Right lobe of liver (tissue), 6 donors: ENCODE data around the gene CIAPIN1. TPM values are rescaled to one million over a fixed set of nuclear protein-coding genes. Genes with fewer than 3 reads are reported as not detected.
A peak's percentile ranks its signal among the peaks of the same experiment; 100 is the strongest.

Experiments
- ATAC-seq, 4 donors: fragments of 200-7000 bp; cut with Tn5 transposase; one replicate each; pipeline ENCODE4 v1.9.1; 2020; ENCODE audit warnings: mild to moderate bottlenecking in 4 of 4, moderate library complexity in 4 of 4
- DNase-seq, 3 donors: peaks; one replicate each; pipeline ENCODE4 v3.0.0-alpha.2; 2020
- H3K27ac ChIP-seq, 3 donors: fragments of 200-600 bp; one replicate each; pipeline ENCODE4 v1.8.0; 2022
- H3K27me3 ChIP-seq, 2 donors: fragments of 200-600 bp; one replicate each; pipeline ENCODE4 v1.8.0; 2022
- H3K36me3 ChIP-seq, 4 donors: fragments of 200-600 bp; sonication (generic) in 1 of 4; one replicate each; pipeline versions ENCODE4 v1.5.1 to v1.8.0; 2017 to 2022; ENCODE audit warnings: control low read depth in 1 of 4
- H3K4me1 ChIP-seq, 4 donors: fragments of 200-600 bp; sonication (generic) in 1 of 4; one replicate each; pipeline versions ENCODE4 v1.5.1 to v1.8.0; 2017 to 2022; ENCODE audit warnings: control low read depth in 1 of 4
- H3K4me3 ChIP-seq, 3 donors: fragments of 200-600 bp; one replicate each; pipeline ENCODE4 v1.8.0; 2022
- H3K9me3 ChIP-seq, 4 donors: fragments of 200-600 bp; sonication (generic) in 1 of 4; one replicate each; pipeline versions ENCODE4 v1.5.1 to v1.8.0; 2017 to 2022; ENCODE audit warnings: control low read depth in 1 of 4
- CTCF ChIP-seq, 4 donors: fragments of 200-600 bp in 3 of 4; fragments of 450-650 bp in 1 of 4; IDR thresholded peaks; one replicate each; pipeline versions ENCODE4 v1.5.1 to v1.8.0; 2016 to 2022; ENCODE audit warnings: antibody characterized with exemption in 4 of 4, mild to moderate bottlenecking in 2 of 4
- POLR2A ChIP-seq: fragments of 450-650 bp; IDR thresholded peaks from one replicate; pipeline ENCODE4 v1.6.1; 2017; ENCODE audit warnings: antibody characterized with exemption, mild to moderate bottlenecking
- WGBS: methylation state at CpG from one replicate; pipeline ENCODE4 v1.1.6; 2018; ENCODE audit warnings: low coverage, low lambda C conversion rate; ENCODE audit not compliant: insufficient coverage; ENCODE audit errors: missing lambda C conversion rate; 5-methylcytosine and 5-hydroxymethylcytosine counted together
- intact Hi-C, 2 donors: fragments of 100-400 bp; cut with DNase I; formaldehyde crosslinking; loops; one replicate each; pipeline versions ENCODE4 v1.11.2 to v1.14.1; 2022
- total RNA-seq, 6 experiments: library from RNA; depleted of rRNA in 2 of 6; stranded (reverse); fragments of >200 nt in 2 of 6; fragmentation: NEBNext Ultra II Directional in 3 of 6; extraction: Animal tissue kit (Norgen Biotek cat#: 25700) in 3 of 6; gene quantifications; one replicate each; pipeline versions ENCODE4 v1.1.0 to v1.2.4, GENCODE V29; 2016 to 2023
- donor health status: DM: no; HTN: yes; CAD: no.
- donor health status: DM: no; HTN: no; CAD: no.
- donor health status: DM: no; HTN: no; CAD: no.
- donor health status: DM: no; HTN: yes; CAD: no.
- donor health status: DM: no; HTN: yes; CAD: no.

CIAPIN1 gene
- total RNA-seq, 6 experiments from 2014 or later: 23.3 to 27.4 (median 23.9) TPM

DNA sequence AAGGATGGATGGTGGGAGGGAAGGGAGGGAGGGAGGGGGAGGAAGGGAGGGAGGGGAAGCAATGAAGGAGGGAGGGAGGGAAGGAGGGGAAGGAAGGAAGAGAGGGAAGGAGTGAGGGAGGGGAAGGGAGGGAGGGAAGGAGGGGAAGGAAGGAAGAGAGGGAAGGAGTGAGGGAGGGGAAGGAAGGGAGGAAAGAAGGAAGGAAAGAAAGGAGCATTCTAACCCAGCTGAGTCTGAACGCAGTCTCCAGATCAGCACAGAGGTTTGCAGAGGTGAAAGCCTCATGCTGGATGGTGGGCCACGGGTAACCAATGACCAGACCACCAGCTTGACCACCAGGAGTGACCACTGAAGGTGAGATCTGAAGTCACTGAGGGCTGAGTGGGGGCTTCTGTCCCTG, 24.0 kb downstream of the CIAPIN1 start:
- ATAC-seq (no peak), DNase-seq (no peak)
- Histone ChIP-seq H3K4me1 (peaks cover 0 to 9% (median 3%) of the 10 kb centered on the region in 4 donors), H3K27ac (no peak overlapping the region), H3K27me3 (no peaks in the 10 kb centered on the region), H3K4me3 (no peak overlapping the region), H3K9me3 (no peaks in the 10 kb centered on the region), H3K36me3 (peaks cover 0 to 6% (median 2%) of the 10 kb centered on the region in 4 donors)
- intact Hi-C loops: loop anchor here (5.0 to 10.0 kb wide), 2 partner anchors 92 to 94 kb away; no protein-coding TSS in a partner anchor
- TF ChIP-seq CTCF (IDR thresholded peaks at IDR 0.05) (no peak), POLR2A (no peak)
- WGBS: 58% methylated on average over 2 of the region's 2 CpGs

DNA sequence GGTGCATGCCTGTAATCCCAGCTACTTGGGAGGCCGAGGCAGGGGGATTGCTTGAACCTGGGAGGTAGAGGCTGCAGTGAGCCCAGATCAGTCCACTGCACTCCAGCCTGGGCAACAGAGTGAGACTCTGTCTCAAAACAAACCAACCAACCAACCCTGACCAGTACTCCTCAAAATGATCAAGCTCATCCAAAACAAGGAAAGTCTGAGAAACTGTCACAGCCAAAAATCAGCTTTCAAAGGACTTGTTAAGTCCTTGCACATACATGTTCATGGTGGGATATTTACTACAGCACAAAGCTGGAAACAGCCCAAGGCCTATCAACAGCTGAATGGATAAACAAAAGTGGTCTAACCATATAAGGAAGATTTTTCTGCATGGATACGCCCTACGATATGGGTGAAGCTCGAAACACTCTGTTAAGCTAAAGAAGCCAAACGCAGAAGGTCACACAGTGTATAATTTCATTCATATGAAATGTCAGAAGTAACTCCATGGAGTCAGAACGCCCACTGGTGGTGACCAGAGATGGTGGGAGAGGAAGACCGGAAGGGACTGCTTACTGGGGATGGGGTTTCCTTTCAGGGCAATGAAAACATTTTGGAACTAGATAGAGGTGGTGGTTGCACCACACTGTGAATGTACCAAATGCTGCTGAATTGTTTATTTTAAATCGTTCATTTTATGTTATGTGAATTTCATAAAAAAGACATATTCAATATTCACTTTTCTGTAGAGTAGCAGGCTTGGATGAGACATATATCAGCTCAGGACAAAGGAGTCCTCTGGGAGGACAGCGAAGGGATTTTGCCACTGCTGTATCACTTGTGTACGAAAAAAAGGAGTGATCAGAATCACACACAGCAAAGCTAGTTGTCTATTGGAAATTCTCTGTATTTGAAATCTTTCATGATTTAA, 24.9 kb downstream of the CIAPIN1 start:
- intact Hi-C loops: loop anchor here (5.0 to 10.0 kb wide), 2 partner anchors 93 to 95 kb away; no protein-coding TSS in a partner anchor
- H3K27me3 ChIP-seq: no peaks in the 10 kb centered on the region
- no peak for DNase-seq
- H3K4me1 ChIP-seq: peaks cover 0 to 16% (median 6%) of the 10 kb centered on the region in 4 donors
- 43% methylated on average over 9 of the region's 10 CpGs for WGBS
- H3K4me3 ChIP-seq: no peak overlapping the region
- peak in 2 of 4 donors; percentile 36 to 43 for ATAC-seq
- no peak for TF ChIP-seq POLR2A
- TF ChIP-seq CTCF (IDR thresholded peaks at IDR 0.05): peak; percentile 46 to 62 (median 58)
- peaks cover 0 to 6% (median 0%) of the 10 kb centered on the region in 4 donors for H3K36me3 ChIP-seq
- H3K9me3 ChIP-seq: no peaks in the 10 kb centered on the region
- H3K27ac ChIP-seq: no peak overlapping the region

DNA sequence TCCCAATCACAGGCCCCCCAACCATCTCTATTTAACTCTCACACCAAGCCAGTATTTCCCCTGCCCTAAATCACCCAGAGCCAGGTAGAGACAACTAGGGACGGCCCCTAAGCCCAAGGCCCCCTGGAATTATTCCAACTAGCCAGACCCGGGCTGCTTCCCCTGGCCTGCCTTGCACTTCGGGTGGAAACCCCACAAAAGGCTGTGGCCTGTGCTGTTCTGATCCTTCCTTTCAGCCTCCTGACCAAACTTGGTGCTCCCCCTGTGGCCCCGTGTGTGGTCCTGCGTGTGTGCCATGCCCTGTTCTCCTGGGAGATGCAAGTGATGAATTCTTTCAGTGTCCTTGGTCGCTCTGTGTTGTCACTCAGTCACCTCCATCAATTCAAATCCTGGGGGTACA, 27.7 kb downstream of the CIAPIN1 start:
- H3K4me1 ChIP-seq: peaks cover 0 to 21% (median 8%) of the 10 kb centered on the region in 4 donors
- peak overlapping the region in 1 of 3 donors; percentile 77 for H3K27ac ChIP-seq
- H3K4me3 ChIP-seq: no peak overlapping the region
- H3K9me3 ChIP-seq: no peaks in the 10 kb centered on the region
- H3K36me3 ChIP-seq: no peaks in the 10 kb centered on the region
- TF ChIP-seq CTCF (IDR thresholded peaks at IDR 0.05) (no peak), POLR2A (no peak)
- no peak for ATAC-seq
- no peaks in the 10 kb centered on the region for H3K27me3 ChIP-seq
- intact Hi-C loops: loop anchor here in 1 of 2 donors (5.0 kb wide), 1 partner anchor 117 kb away; no protein-coding TSS in a partner anchor
- DNase-seq: no peak
- 69% methylated on average over 2 of the region's 6 CpGs for WGBS

GRCh38 chr16:57416084-57416483, 31.1 kb downstream of the CIAPIN1 start:
- peak in 1 of 3 donors; percentile 54 for DNase-seq
- Histone ChIP-seq H3K4me3 (no peak overlapping the region), H3K4me1 (peaks cover 0 to 21% (median 8%) of the 10 kb centered on the region in 4 donors), H3K36me3 (no peaks in the 10 kb centered on the region), H3K9me3 (no peaks in the 10 kb centered on the region), H3K27me3 (no peaks in the 10 kb centered on the region), H3K27ac (no peak overlapping the region)
- WGBS: no CpG with 5 or more reads among the region's 16 CpGs
- intact Hi-C loops: loop anchor here in 1 of 2 donors (5.0 kb wide), 1 partner anchor 114 kb away; no protein-coding TSS in a partner anchor
- TF ChIP-seq POLR2A: no peak
- TF ChIP-seq CTCF (IDR thresholded peaks at IDR 0.05): no peak
- no peak for ATAC-seq
